ENCODE data around the gene LIF.

DNA sequence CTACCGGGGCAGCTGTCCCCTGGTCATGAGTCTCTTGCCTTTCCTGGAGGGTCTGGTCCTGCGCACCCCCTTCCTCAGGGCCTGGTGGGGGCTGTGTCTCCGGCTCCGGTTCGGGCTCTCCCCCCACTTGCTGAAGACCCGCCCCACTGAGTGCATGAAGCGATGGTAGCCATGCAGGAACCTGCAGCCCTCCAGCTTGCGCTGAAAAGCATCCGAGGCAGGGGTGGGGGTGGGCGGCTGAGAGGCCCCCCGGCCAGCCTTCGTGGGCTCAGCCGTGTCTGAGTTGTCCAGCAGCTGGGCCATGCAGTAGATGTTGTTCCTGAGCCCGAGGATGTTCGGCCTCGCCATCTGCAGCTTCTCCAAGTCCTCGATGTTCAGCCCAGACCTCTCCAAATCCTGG lies 17.3 kb upstream of the LIF start:
- TF ChIP-seq CTCF (optimal IDR thresholded peaks at IDR 0.05 in 1 of 3, IDR thresholded peaks at IDR 0.05 in 1 of 3, conservative IDR thresholded peaks at IDR 0.05 in 1 of 3; ENCODE audit: extremely low read depth in 1 of 3, insufficient read depth in 2 of 3, low read length in 3 of 3) (no peak), EZH2 (IDR thresholded peaks at IDR 0.05; ENCODE audit: low read length) (no peak)
